ENCODE measurements around the gene AFAP1.
A peak's percentile ranks its signal among the peaks of the same experiment; 100 is the strongest.

Gene AFAP1

DNA sequence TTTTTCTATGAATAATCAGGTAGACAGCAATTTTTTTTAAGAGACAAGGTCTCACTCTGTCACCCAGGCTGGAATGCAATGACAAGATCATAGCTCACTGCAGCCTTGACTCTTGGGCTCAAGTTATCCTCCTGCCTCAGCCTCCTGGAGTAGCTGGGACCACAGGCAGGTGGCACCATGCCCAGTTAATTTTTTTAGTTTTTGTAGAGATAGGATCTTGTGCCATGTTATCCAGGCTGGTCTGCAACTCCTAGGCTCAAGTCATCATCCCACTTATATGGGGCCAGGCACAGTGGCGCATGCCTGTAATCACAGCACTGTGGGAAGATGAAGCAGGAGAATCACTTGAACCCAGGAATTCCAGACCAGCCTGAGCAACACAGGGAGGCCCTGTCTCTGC, 26.8 kb downstream of the AFAP1 start:
- DNase-seq (ENCODE audit: low read depth): no peak

DNA sequence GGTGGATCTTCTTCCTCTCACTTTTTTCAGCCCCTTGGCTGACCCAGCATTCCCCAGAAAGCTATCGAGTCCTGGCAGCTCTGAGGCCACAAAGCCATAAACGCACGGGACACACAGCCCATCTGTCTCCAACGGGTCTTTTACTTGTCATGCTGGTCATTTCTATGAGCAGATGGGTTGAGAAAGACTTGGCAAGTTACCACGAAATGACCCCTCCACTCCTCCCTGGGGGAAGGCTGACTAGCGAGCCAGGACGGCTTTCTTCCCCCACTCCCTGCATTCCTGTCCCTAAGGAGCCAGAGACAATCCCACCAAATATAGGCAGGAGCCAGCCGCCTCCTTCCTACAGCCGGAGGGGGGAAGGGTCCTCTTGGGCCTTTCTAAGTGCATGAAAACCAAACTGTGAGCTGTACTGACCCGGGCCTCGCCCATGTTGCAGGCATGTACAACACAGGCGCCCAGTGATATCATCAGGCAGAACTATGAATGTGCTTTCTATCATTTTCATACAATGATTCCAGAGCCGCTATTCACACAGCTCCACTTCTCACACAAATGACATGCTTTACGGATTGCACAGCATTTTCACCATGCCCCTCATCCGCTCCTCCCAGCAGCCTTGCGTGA, 28.6 kb downstream of the AFAP1 start:
- peak; percentile 70 for DNase-seq (ENCODE audit: low read depth)

GRCh38 chr4:7910263-7910896, 29.3 kb downstream of the AFAP1 start:
- DNase-seq (ENCODE audit: low read depth): no peak

- DNase-seq (ENCODE audit: low read depth): no peak
Measured at GRCh38 chr4:7909463-7910262, 30.0 kb downstream of the AFAP1 start.

DNA sequence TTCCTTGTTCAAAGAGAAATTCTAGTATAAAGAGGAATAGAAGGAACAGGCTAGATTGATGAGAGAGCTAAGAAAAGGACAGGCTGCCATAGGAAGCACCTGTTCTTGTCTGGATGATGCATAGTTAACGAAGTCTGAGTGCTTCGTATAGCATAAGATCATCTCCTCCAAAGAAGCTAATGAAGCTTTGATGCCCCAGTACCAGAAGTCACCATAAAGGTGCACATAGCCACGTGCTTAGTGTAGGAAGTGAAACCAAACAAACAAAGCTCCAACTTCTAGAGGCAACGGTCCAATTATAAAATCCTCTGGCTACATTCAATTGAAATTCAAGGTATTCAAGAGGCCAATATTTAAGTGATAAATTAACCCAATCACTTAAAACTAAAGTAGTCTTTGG, 31.0 kb downstream of the AFAP1 start:
- no peak for DNase-seq (ENCODE audit: low read depth)

DNA sequence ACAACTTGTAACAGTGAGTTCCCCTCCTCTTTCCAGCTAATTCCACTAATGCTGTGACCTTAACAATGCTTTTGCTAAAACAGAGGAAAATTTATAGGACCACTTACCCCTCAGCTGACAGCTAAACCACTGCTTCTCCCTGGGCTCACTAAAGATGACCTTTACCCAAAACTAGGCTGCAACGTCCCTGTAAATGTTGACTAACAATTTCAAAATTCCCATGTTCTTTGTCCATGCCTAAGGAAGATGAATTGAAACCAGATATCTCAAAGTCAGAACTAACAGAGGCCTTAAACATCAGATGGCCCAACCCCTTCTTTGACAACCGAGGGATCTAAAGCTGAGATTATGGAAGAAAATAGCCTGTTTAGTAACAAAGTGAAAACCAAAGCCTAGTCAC, 32.5 kb downstream of the AFAP1 start:
- DNase-seq (ENCODE audit: low read depth): no peak

- peak; percentile 60 for DNase-seq (ENCODE audit: low read depth)
Measured at GRCh38 chr4:7906171-7906701, 33.4 kb downstream of the AFAP1 start.

GRCh38 chr4:7904952-7905915, 34.4 kb downstream of the AFAP1 start:
- peak; percentile 83 for DNase-seq (ENCODE audit: low read depth)

- peak; percentile 84 for DNase-seq (ENCODE audit: low read depth)
Measured at GRCh38 chr4:7903791-7904516, 35.7 kb downstream of the AFAP1 start.

DNA sequence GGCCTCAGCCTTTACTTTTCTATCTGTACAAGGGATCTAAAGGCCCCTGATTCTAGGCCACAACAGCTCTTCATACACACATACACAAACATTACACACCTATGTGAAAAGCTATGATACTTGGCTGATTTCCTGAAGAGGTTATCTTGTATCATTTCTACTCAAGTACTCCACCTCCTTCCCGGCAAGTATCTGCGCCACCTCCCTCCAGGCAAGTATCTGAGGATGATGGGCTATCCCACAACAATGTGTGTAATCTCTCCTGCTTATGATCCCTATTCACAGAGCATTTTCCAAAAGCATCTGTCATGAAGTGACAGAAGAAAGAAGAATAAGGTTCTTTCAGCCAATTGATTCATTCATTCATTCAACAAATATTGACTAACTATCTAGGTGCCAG, 36.8 kb downstream of the AFAP1 start:
- no peak for DNase-seq (ENCODE audit: low read depth)

GRCh38 chr4:7902101-7902553, 37.5 kb downstream of the AFAP1 start:
- DNase-seq (ENCODE audit: low read depth): no peak

DNA sequence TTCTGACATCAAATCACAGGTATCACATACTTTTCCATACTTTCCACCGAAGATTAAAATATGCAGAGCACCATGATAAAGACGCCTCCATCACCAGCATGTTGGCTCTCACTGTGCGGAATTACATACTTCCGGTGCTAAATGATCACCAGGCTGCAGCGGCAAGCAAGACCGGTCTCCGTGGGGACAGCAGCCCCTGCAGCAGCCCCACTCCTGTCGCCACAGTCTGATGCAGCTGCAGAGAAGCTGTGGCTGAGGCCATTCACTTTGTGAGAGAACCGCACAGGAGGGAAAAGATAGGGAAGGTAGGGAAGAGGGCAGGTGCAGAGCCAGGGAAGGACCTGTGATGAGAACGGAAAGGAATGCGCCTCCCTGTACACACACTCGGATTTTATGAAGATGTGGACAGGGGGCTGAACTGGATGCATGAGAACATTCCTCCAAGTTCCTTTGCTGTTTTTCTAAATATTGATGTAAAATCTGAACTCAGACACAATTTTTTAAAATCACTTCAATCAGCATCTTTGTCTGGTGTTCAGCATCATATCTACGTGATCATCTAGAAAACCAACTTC, 38.3 kb downstream of the AFAP1 start:
- DNase-seq (ENCODE audit: low read depth): no peak

DNA sequence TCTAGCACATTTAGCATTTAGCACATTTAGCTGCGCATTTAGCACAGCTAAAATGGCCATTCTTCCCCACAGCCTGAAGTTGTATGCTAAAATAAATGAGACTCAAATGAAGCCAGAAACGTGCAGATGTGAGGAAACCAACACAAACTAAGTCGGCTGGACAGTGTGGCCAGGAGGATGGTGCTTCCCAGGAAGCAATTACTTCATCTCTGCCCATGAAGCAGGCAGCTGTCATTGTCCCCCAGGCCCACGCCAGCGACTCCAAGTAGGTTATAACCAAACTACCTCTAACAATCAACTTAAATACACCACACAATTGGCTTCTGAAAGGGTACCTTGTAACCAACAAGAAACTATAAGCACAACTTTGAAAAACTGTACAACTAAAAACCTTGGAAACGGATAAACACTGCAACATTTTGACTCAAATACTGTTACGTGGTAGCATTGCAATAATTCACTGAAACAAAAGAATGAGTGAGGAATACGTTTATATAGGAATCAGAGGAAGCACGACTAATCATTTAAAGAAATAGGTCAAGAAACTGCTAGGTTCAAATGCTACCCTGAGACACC, 39.2 kb downstream of the AFAP1 start:
- DNase-seq (ENCODE audit: low read depth): peak; percentile 38

DNA sequence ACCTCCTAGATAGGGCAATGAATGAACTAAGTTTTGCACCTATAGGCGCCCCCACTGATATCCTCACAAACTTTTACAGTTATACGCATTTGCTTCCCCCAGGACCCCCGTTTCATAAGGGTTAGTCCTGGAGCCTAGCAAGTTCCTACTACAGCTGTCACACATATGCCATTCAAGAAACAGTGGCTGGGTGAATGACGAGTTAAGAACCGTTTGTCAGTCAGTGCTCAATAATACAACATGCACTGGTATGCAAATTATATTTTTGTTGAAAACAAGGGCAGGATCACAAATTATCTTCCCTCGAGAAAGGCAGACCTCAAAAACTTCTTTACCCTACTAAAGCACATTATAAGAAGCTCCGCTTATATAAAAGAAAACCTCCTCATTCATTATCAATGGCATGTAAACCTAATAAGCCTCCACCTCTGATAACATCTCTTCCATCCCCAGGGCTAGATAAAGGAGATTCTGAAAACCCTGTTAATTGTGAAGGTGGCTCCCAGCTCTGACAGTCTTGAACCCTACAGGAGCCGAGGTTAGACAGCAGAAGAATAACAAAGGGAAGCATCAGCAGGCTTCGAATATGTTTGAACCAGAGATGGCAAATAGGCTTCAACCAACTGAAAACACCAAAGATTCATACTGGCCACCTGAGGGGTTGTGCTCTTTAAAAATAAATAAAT, 40.3 kb downstream of the AFAP1 start:
- DNase-seq (ENCODE audit: low read depth): no peak

- no peak for DNase-seq (ENCODE audit: low read depth)
Measured at GRCh38 chr4:7898385-7898784, 41.3 kb downstream of the AFAP1 start.

DNA sequence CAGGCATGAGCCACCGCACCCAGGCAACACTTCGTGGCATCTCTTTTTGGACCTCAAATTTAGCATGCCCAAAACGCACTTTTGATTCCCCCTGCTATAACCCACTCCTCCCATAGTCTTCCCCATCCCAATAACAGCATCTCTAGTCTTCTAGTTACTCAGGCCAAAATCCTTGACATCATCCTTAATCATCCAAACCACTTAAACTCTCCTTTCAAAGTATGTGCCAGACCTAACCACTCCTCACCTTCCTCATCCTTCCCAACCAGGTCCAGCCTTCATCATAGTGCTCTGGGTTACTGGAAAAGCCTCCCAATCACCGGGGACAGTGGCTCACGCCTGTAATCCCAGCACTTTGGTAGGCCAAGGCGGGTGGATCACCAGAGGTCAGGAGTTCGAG, 41.9 kb downstream of the AFAP1 start:
- peak; percentile 63 for DNase-seq (ENCODE audit: low read depth)

- DNase-seq (ENCODE audit: low read depth): no peak
Measured at GRCh38 chr4:7894677-7895181, 44.9 kb downstream of the AFAP1 start.

GRCh38 chr4:7894098-7894676, 45.5 kb downstream of the AFAP1 start:
- DNase-seq (ENCODE audit: low read depth): no peak

DNA sequence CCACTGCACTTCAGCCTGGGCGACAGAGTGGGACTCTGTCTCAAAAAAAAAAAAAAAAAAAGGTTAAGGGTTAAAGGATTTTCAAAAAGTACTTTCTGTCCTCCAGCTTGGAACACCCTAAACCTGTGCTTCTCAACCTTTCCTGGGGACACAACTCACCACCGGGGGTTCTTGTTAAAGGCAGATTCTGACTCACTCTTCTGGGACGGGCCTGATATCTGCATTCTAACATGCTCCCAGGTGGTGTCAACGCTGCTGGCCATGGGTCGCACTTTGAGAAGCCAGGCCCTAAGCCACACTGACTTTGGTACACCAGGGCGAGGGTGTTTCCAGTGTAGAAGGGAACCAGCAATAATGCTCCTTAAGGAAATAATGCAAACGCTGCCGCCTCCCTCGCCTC, 46.1 kb downstream of the AFAP1 start:
- peak; percentile 43 for DNase-seq (ENCODE audit: low read depth)
